GM18526 (cell line): ENCODE data around the gene SYT7.

Experiments
- POLR2A ChIP-seq: IDR thresholded peaks from 3 replicates; pipeline ENCODE4 v1.6.1; 2011; ENCODE audit not compliant: insufficient read length; ENCODE audit errors: extremely low read depth

SYT7 gene

DNA sequence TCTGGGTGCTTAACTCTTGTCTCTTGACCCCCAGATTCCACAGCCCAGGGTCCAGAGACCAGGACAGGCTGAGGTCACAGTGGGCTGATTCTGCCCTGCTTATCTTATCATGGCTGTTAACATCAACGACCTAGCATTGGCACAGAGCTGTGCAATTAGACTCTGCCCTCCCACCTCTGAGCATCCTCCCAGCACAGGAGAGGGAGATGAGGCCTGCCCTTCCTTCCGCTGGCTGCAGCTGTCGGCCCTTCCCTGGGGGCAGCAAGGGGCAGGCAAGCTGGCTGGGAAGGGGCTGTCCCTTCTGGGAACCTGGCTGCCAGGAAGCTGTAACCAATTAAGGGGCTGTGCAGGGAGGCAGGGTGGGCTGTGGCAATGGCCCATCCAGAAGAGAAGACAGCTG is 49.8 kb downstream of the SYT7 start:
- TF ChIP-seq POLR2A, result no peak

DNA sequence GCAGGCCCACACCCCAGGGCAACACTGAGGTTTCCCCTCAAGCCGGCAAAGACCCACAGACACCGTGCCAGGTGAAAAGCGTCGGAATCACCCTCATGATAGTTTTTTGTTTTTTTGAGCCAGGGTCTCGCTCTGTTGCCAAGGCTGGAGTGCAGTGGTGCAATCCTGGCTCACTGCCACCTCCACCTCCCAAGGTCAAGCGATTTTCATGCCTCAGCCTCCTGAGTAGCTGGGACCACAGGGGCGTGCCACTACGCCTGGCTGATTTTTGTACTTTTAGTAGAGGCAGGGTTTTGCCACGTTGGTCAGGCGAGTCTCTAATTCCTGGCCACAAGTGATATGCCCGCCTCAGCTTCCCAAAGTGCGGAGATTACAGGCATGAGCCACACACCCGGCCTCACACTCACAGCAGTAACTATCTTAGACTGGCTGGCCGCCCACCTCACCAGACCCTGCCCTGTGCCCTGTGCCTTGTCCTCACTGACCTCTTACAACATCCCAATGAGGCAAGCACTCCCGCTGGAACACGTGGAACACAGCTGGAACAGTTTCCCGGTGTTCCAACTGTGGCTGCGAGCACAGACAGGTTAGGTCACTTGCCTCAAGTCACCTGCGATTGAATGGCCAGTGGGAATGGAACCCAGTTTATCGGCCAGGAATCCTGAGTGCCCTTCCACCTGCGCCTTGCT is 51.2 kb downstream of the SYT7 start:
- TF ChIP-seq POLR2A, result no peak

DNA sequence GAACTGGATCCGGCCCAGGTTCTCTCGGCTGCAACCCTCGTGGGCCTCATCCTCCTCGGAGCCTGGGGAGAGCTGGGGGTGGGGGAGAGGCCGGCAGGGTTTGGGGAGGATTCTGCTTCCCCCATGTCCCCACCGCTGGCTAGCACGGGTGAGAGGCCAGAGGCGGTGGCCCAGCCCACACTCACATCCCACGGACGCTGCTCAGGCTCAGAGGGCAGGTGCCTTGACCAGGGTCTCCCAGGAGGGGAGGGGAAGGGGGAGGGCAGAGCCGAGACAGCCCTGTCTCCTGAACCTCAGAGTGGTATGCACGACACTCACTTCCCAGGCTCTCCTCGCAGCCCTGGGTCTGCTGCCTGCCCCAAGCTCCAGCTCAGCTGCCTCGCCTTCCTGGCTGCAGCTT is 52.8 kb downstream of the SYT7 start:
- no peak for TF ChIP-seq POLR2A

DNA sequence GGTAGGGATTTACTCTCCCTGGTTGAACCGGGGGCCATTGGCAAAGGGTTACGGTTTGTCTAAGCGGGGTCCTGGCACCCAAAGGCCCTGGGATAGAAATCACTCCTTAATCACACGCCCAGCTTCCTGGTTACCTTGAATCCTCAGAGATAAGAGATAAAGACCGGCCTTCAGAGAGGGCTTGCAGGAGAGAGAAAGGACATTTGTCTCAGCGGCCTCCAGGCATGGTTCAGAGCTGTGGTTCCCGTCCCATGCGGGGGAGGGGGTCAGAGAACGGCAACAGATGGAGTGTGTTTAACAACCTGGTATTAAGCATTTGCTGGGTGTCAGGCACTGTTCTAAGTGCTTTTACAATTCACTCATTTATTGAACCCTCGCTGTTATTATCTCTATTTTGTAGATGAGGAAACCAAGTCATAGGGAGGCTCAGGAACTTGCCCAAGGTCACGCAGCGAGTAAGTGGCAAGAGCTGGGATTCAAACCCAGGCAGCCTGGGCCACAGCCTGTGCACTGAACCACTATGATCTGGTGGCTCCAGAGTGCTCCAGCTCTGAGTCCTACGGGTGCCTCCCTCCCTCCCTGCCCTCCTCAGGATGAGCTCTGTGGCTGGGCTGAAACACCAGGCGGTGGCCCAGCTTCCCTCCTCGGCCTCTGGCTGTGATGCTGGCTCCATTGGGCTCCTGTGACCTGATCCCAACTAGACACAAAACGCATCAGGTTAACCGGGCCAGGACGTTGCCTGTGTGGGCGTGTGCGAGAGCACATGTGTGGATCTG is 53.7 kb downstream of the SYT7 start:
- TF ChIP-seq POLR2A, result no peak

DNA sequence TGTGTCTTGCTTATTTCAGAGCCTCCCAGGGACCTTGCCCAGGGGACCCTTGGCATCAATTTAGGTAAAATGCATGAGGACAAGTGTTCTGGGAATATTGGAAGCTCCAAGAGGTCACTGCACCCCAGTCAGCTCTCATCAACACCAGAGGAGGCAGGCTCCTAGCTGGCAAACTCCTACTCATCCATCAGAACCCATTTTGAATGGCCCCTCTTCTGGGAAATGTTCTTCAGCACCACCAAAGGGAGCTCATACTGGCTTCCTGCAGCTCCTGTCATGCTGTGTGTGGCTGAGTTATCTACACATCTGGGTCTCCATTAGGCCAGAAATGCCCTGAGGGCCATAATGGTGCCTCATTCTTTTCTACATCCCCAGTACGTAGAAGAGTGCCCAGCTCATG is 54.6 kb downstream of the SYT7 start:
- TF ChIP-seq POLR2A, result no peak

DNA sequence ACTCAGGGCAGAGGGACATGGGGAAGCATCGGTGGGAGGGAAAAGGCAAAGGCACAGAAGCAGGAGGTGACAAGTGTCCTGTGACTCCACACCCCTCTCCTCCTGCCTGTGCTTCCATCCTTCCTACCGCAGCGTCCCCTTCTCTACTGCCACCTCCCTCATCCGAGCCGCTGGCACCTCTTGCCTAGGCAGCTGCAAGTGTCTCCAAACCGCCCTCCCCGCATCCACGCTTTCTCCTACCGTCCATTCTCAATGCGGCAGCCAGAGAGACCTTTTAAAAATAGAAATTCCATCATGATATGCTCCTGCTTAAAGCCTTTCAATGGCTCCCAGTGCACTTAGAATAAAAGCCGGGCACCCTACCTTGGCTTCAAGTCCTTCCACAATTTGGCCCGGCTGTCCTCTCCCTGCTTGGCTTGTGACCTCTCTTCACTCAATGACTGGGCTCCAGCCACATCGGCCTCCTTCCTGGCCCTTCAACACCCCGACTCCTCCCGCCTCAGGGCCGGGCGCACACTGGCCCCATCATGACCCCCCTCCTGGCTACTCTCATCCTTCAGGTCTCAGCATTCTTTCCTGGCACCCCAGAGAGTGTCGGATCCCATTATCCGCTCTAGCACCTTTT is 55.8 kb downstream of the SYT7 start:
- TF ChIP-seq POLR2A, result no peak

DNA sequence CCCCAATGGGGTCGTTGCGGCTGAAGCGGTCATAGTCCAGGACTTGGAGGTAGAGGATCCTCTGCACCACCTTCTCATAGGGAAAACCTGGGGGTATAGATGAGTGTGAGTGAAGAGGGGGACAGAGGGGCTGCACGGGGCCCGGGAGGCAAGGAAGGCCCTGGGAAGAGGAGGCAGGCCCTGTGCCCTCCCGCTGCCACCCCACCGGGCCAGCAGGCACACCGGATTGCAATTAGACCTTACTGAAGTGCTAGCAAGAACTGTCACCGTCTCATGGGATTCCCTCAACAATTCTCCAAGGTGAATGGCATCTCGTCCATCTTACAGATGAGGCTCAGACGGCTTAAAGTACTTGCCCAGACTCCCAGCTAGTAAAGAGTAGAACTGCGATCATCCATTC is 56.4 kb downstream of the SYT7 start:
- no peak for TF ChIP-seq POLR2A

DNA sequence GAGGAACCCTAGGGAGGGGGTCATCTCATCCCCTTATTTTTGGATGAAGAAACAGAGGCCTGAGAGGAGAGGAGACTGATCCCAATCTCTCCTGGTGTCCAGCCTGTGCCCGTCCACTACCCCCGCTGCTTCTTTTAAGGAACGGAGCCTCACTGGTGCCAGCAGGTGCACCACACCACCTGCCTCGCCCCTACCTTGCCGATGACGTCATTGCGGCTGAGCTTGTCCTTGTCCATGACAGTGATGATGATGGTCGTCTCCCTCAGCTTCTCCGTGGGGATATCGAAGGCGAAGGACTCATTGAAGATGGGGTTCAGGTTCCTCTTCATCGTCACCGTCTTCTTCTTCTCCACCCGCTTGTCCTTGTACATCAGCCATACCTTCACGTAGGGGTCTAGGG is 58.0 kb downstream of the SYT7 start:
- no peak for TF ChIP-seq POLR2A

DNA sequence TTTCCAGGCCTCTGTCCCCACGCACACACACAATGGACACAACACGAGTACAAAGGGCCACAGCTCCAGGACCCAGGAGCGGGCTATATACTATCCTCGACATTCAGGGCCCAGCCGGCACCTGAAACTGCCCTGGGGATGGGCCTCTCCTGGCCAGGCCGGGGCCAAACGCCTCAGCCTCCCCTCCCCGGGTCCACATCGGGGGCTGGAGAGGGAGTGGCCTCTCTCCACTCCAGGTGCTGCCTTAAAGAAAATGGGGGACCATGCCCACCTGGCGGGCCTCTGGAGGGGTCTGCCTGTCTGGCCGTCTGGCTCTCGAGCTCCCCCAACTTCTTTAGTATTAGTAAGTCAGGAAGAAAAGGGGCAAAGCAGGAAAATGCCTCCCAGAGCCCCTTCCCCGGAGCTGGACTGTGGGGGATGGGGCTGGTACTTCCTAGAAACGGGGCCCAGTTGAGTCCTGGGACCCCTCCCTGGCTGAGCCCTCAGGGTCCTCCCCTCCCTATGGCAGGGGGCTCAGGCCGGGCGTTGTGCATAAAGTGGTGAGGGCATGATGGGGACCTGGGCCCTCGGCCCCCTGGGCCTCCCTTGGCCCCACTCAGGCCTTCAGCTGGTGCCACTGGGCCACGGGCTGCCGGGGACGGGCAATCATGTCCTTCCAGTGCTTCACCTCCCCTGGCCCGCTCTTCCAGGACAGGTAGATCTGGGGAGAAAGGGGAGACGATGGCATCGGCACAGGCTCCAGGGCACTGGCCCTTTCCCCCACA is 62.7 kb downstream of the SYT7 start:
- no peak for TF ChIP-seq POLR2A

DNA sequence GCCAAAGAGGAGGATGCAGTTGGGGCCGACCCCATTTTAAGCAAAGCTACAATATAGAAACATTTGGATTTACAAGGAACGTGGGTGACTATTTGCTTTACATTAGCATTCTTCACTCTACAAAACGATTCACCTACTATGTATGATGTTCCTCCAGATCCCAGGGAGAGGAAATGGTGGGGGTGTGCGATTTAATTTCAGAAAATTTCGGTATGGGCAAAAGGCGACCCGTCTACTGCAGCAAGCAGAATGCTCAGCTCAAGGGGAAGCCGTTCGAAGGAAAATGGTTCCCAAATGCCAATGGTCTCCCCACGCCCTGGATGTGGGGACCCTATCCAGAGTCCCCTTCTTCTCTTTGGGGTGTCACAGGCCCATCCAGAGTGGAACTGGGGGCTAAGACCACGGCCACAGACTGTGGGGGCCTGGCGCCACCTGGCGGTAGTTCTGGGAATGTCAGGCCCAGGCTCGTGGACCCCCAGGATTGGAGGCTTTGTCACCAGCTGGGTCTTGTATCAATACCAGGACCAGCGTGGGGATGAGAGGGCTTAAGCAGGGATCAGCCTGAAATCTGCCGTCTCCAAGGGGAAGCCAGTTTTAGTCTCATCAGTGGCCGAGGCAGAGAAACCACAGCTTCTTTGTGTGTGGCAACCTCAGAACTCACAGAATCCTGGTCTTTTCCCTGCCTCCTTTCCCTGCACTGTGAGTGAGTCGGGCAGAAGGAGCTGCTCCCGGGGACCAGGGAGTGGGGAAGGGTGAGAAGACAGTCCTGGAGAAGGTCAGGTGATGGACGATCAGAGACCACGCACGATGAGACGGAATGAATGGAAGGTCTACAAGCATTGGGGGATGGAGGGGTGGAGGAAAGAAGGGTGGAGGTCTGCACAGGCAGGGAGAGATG is 64.0 kb downstream of the SYT7 start:
- no peak for TF ChIP-seq POLR2A

DNA sequence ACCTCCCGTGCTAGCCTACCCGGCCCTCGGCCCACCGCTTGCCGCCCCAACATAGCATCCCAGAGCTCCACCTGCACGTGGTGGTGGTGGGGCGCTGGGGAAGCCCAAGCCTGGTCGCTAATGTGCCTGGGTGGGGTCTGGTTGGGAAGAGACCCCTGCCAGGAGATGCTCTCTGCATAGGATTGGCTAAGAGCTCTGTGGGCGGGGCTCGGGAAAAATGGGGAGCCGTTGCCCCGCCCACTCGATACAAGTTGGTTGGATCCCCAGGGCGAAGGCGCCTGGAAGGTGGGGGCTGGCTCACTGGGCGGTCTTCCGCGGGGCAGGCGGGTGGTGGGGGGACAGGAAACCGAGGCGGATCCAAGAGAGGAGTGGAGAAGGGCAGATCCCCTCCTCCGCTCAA is 64.7 kb downstream of the SYT7 start:
- TF ChIP-seq POLR2A, result no peak

DNA sequence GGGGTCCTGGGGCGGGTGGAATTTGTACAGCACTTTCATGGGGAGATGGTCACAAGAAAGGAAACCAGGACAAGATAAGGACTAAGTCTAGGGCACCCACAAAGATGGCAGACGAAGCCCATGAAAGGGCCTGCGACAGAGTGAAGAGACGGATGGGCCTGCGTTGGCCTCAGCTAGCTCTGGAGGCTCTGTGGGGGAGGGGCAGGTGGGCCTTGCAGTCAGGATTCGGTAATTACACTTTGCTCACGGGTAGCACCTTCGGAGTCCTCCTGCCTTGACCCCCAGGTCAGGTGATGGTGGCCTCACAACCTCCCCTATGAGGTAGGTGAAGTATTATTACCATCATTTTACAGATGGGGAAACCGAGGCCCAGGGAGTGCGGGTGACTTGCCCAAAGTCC is 65.2 kb downstream of the SYT7 start:
- no peak for TF ChIP-seq POLR2A

DNA sequence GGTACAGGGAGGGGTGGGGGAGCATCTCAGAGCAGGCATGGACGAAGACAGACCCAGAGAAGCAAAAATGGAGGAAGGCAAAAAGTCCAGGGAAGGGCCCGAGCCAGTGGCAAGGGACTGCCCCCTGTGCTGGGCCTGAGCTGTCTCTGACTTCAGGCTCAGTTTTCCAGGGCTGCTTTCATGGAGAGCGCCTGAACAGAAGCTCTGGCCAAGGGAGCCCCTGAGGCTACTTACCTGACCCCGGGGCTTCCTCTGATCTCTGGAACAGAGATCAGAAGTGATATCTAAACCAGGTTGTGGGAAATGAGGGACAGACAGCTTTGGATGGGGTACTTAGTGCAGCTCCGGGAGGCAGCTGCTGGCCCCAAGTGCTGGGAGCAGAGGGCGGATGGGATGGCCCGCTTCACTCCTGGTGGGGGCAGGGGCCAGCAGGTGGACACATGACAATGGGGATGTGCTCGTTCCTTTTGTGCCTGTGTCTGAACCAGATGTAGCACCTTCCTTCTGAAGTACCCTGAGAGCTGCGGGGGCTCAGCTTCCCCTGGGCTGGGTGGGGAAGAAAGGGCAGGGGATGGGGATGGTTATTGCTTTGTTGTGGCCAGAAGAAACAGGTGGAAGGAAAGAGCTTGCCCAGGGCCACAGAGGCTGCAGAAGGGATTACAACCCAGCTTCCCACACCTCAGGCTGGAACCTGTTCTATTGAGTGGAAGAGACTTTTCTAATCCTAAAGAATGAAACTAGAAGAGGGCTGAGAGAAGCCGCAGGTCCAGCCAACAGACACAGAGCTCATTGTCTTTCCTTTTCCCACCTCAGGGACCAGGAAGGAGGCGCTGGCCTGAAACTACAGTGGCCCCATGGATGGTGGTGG is 66.6 kb downstream of the SYT7 start:
- TF ChIP-seq POLR2A, result no peak
